Tibial nerve (tissue), 4 donors: ENCODE measurements around the gene C2CD4B.

Experiments
- CTCF ChIP-seq, 5 experiments: fragments of 200-600 bp in 3 of 5; fragments of 450-650 bp in 2 of 5; sonication (generic) in 3 of 5; IDR thresholded peaks; one replicate each; pipeline ENCODE4 v1.5.1; 2016 to 2019; ENCODE audit warnings: antibody characterized with exemption in 5 of 5, mild to moderate bottlenecking in 3 of 5, moderate library complexity in 2 of 5
- EP300 ChIP-seq, 2 donors: sonication (generic); formaldehyde crosslinking; IDR thresholded peaks; one replicate each; pipeline ENCODE4 v1.6.1; 2017; ENCODE audit warnings: antibody characterized with exemption in 2 of 2, mild to moderate bottlenecking in 1 of 2
- POLR2A ChIP-seq, 2 donors: fragments of 450-650 bp; IDR thresholded peaks; one replicate each; pipeline ENCODE4 v1.6.1; 2017; ENCODE audit warnings: antibody characterized with exemption in 2 of 2, mild to moderate bottlenecking in 2 of 2, moderate library complexity in 2 of 2

- TF ChIP-seq CTCF (IDR thresholded peaks at IDR 0.05) (no peak), POLR2A (IDR thresholded peaks at IDR 0.05) (no peak), EP300 (IDR thresholded peaks at IDR 0.05) (no peak)
Measured at GRCh38 chr15:62211348-62211747, 46.3 kb upstream of the C2CD4B start.
